HCT116 (cell line): ENCODE data around the gene ITPR1. TPM values are rescaled to one million over a fixed set of nuclear protein-coding genes. Genes with fewer than 3 reads are reported as not detected.

Experiments
- ATAC-seq: fragments of 200-7000 bp; cut with Tn5 transposase; 2 replicates; pipeline ENCODE4 v1.9.1; 2020; ENCODE audit warnings: mild to moderate bottlenecking, moderate library complexity
- BruUV-seq: library from RNA; stranded (reverse); fragments of 400-500 nt; replicated peaks from 2 replicates; lab custom pipeline; 2021; lab: Mats Ljungman, UMichigan
- CTCF ChIA-PET: fragments of 300-600 bp; sonication (Branson Sonifier 250); formaldehyde crosslinking; loops from one replicate; lab custom pipeline; 2021; ENCODE audit warnings: antibody characterized with exemption; lab: Charles Lee
- POLR2A ChIA-PET: fragments of 300-600, 350-600 bp; sonication (Branson Sonifier 250); formaldehyde crosslinking; loops from one replicate; lab custom pipeline; 2021; ENCODE audit warnings: antibody characterized with exemption; lab: Charles Lee
- RAD21 ChIA-PET, 2 experiments: fragments of 300-600 bp; sonication (Branson Sonifier 250); formaldehyde crosslinking; loops; one replicate each; lab custom pipeline; 2023; ENCODE audit warnings: low total read pairs in 2 of 2; ENCODE audit not compliant: uncharacterized antibody in 2 of 2, unreplicated experiment in 2 of 2, low non-redundant PET in 1 of 2; lab: Charles Lee
- DNase-seq: peaks from one replicate; pipeline ENCODE4 v3.0.0-alpha.2; 2010; ENCODE audit warnings: low read depth, low spot score
- H2AFZ ChIP-seq: fragments of 200-600 bp; shearing (Covaris generic), sonication (generic); 2 replicates; pipeline ENCODE4 v1.6.1; 2017; ENCODE audit warnings: low read depth, mixed run types, mixed read lengths, antibody characterized with exemption, low read length; ENCODE audit not compliant: poor library complexity, severe bottlenecking
- H3K27ac ChIP-seq: 2 replicates; pipeline ENCODE4 v1.5.1; 2012; ENCODE audit warnings: low read depth, low read length
- H3K27me3 ChIP-seq: fragments of 200-600 bp; sonication (generic); 2 replicates; pipeline ENCODE4 v1.6.1; 2016; ENCODE audit warnings: mixed run types, low read length, mixed read lengths; ENCODE audit not compliant: insufficient read depth
- H3K36me3 ChIP-seq, 2 experiments: fragments of 200-500 bp in 1 of 2; fragments of 200-600 bp in 1 of 2; sonication (Bioruptor generic) in 1 of 2; sonication (generic) in 1 of 2; 2 replicates each; pipeline versions ENCODE4 v1.5.1 to v1.6.1; 2014 to 2016; ENCODE audit warnings: low read length in 2 of 2, inconsistent platforms in 1 of 2, mixed read lengths in 1 of 2, mixed run types in 1 of 2; ENCODE audit not compliant: insufficient read depth in 2 of 2, control insufficient read depth in 1 of 2
- H3K4me1 ChIP-seq, 2 experiments: fragments of 200-600 bp in 1 of 2; sonication (generic) in 1 of 2; 2 replicates each; pipeline versions ENCODE4 v1.5.1 to v1.6.1; 2012 to 2017; ENCODE audit warnings: low read length in 2 of 2, inconsistent platforms in 1 of 2, mild to moderate bottlenecking in 1 of 2, mixed read lengths in 1 of 2, mixed run types in 1 of 2, moderate library complexity in 1 of 2; ENCODE audit not compliant: insufficient read depth in 2 of 2, control insufficient read depth in 1 of 2
- H3K4me2 ChIP-seq: fragments of 200-600 bp; sonication (generic); 2 replicates; pipeline ENCODE4 v1.6.1; 2017; ENCODE audit warnings: mixed run types, low read length, mixed read lengths
- H3K4me3 ChIP-seq, 2 experiments: fragments of 200-600 bp in 1 of 2; sonication (generic) in 1 of 2; replicated peaks in 1 of 2; 2 replicates each; pipeline ENCODE4 v1.5.1; 2011 to 2016; ENCODE audit warnings: low read length in 2 of 2, control low read depth in 1 of 2, low read depth in 1 of 2, mild to moderate bottlenecking in 1 of 2, mixed read lengths in 1 of 2, mixed run types in 1 of 2
- H3K79me2 ChIP-seq: fragments of 200-600 bp; sonication (generic); 2 replicates; pipeline ENCODE4 v1.6.1; 2017; ENCODE audit warnings: mild to moderate bottlenecking, mixed run types, low read length, moderate library complexity, mixed read lengths; ENCODE audit not compliant: insufficient read depth
- H3K9ac ChIP-seq: fragments of 200-600 bp; sonication (generic); 2 replicates; pipeline ENCODE4 v1.6.1; 2016; ENCODE audit warnings: low read length, mixed read lengths
- H3K9me2 ChIP-seq: fragments of 200-600 bp; sonication (generic), shearing (Covaris generic); 2 replicates; pipeline ENCODE4 v1.6.1; 2017; ENCODE audit warnings: mixed run types, mild to moderate bottlenecking, moderate library complexity; ENCODE audit not compliant: insufficient read depth
- H3K9me3 ChIP-seq, 2 experiments: fragments of 200-500 bp in 1 of 2; fragments of 200-600 bp in 1 of 2; sonication (Bioruptor generic) in 1 of 2; sonication (generic) in 1 of 2; 2 replicates each; pipeline ENCODE4 v1.6.1; 2014 to 2017; ENCODE audit warnings: low read length in 2 of 2, mixed read lengths in 2 of 2, inconsistent platforms in 1 of 2, low read depth in 1 of 2, mild to moderate bottlenecking in 1 of 2, mixed run types in 1 of 2, moderate library complexity in 1 of 2; ENCODE audit not compliant: control insufficient read depth in 1 of 2, insufficient read depth in 1 of 2
- H4K20me1 ChIP-seq: fragments of 200-600 bp; sonication (generic), shearing (Covaris generic); 2 replicates; pipeline ENCODE4 v1.6.1; 2017; ENCODE audit warnings: mixed run types, mild to moderate bottlenecking, moderate library complexity; ENCODE audit not compliant: insufficient read depth
- ATF3 ChIP-seq: IDR thresholded peaks from 2 replicates; pipeline ENCODE4 v1.6.1; 2012
- CBX3 ChIP-seq: IDR thresholded peaks from 2 replicates; pipeline ENCODE4 v1.6.1; 2012; ENCODE audit warnings: low read depth
- CEBPB ChIP-seq: IDR thresholded peaks from 2 replicates; pipeline ENCODE4 v1.6.1; 2012; ENCODE audit warnings: low read depth
- CTCF ChIP-seq, 3 experiments: fragments of 200-600 bp in 1 of 3; sonication (generic) in 1 of 3; IDR thresholded peaks in 2 of 3; conservative IDR thresholded peaks in 1 of 3; 2 replicates each; pipeline ENCODE4 v1.5.1; 2012 to 2017; ENCODE audit warnings: low read depth in 2 of 3, low read length in 2 of 3, antibody characterized with exemption in 1 of 3, borderline replicate concordance in 1 of 3, control low read depth in 1 of 3, mild to moderate bottlenecking in 1 of 3, mixed read lengths in 1 of 3, mixed run types in 1 of 3, moderate library complexity in 1 of 3; ENCODE audit not compliant: insufficient read depth in 1 of 3
- FOSL1 ChIP-seq: IDR thresholded peaks from 2 replicates; pipeline ENCODE4 v1.6.1; 2012; ENCODE audit warnings: low read depth
- JUND ChIP-seq: IDR thresholded peaks from 2 replicates; pipeline ENCODE4 v1.6.1; 2012
- MAX ChIP-seq: IDR thresholded peaks from 2 replicates; pipeline ENCODE4 v1.6.1; 2012
- SIN3A ChIP-seq: IDR thresholded peaks from 2 replicates; pipeline ENCODE4 v1.6.1; 2012; ENCODE audit warnings: low read depth
- SP1 ChIP-seq: IDR thresholded peaks from 2 replicates; pipeline ENCODE4 v1.6.1; 2012; ENCODE audit warnings: low read depth
- SRF ChIP-seq: IDR thresholded peaks from 2 replicates; pipeline ENCODE4 v1.6.1; 2012; ENCODE audit warnings: low read depth
- TCF7L2 ChIP-seq: IDR thresholded peaks from 2 replicates; pipeline ENCODE4 v1.7.0; 2011; ENCODE audit warnings: borderline replicate concordance, inconsistent platforms; ENCODE audit not compliant: insufficient read depth, insufficient read length; ENCODE audit errors: extremely low read depth
- YY1 ChIP-seq: IDR thresholded peaks from 2 replicates; pipeline ENCODE4 v1.6.1; 2011; ENCODE audit warnings: low read length, low read depth, moderate library complexity, mild to moderate bottlenecking; ENCODE audit not compliant: insufficient replicate concordance; ENCODE audit errors: extremely low read depth
- ZBTB33 ChIP-seq: IDR thresholded peaks from 2 replicates; pipeline ENCODE4 v1.6.1; 2011; ENCODE audit warnings: mild to moderate bottlenecking, low read length, moderate library complexity; ENCODE audit not compliant: insufficient replicate concordance; ENCODE audit errors: extremely low read depth
- intact Hi-C: fragments of 100-400 bp; cut with micrococcal nuclease; formaldehyde crosslinking; loops from 2 replicates; pipeline ENCODE4 v1.10.0; 2022
- total RNA-seq: library from RNA; stranded (reverse); gene quantifications from one replicate; pipeline ENCODE4 v1.2.1, GENCODE V29; 2021; ENCODE audit not compliant: unreplicated experiment

ITPR1 gene
- total RNA-seq, 1 experiment from 2014 or later: 9.2 TPM

- no TSS peak for BruUV-seq
- ChIA-PET CTCF (no interaction called here), POLR2A (no interaction called here), RAD21 (interaction anchor here in 1 of 2 experiments (0.6 kb wide), 1 partner anchor 688 kb away, joined by 3 read pairs; no protein-coding TSS in a partner anchor)
- Histone ChIP-seq H2AFZ (no peak overlapping the region), H3K79me2 (no peaks in the 10 kb centered on the region), H3K4me3 (no peak overlapping the region), H4K20me1 (no peaks in the 10 kb centered on the region), H3K4me1 (no peaks in the 10 kb centered on the region), H3K9me3 (no peaks in the 10 kb centered on the region), H3K9ac (no peak overlapping the region), H3K9me2 (no peaks in the 10 kb centered on the region), H3K36me3 (no peaks in the 10 kb centered on the region), H3K4me2 (no peak overlapping the region), H3K27ac (no peak overlapping the region), H3K27me3 (0 out of 2 replicates have a peak, but pooled peaks cover 3% of the 10 kb centered on the region)
- DNase-seq (no peak), ATAC-seq (no peak)
- TF ChIP-seq SP1 (no peak), FOSL1 (no peak), CTCF (IDR thresholded peaks at IDR 0.05 in 2 of 3, conservative IDR thresholded peaks at IDR 0.05 in 1 of 3; ENCODE audit: borderline replicate concordance in 1 of 3, insufficient read depth in 1 of 3, low read depth in 2 of 3, low read length in 2 of 3) (no peak), CEBPB (no peak), TCF7L2 (no peak), SRF (no peak), MAX (no peak), CBX3 (no peak), ATF3 (no peak), ZBTB33 (no peak), SIN3A (no peak), YY1 (no peak), JUND (no peak)
- intact Hi-C loops: no loop called here
These were observed 350.5 kb downstream of the ITPR1 start for GRCh38 chr3:4843619-4844018.
